HEK293T (cell line): ENCODE measurements around the gene DNAJB4.
"Not testable (repeated sequence)": the region's sequence is repeated elsewhere in the genome, so short reads cannot be mapped to it uniquely, and the experiment has no call there.

Source experiments
- CTCF ChIA-PET: fragments of 350-600 bp; formaldehyde crosslinking; extraction: SDS; loops from one replicate; lab custom pipeline; 2021; ENCODE audit warnings: antibody characterized with exemption, inconsistent platforms; lab: Yijun Ruan, JAX
- POLR2A ChIA-PET: fragments of 350-600 bp; formaldehyde crosslinking; extraction: SDS; loops from one replicate; lab custom pipeline; 2020; ENCODE audit warnings: antibody characterized with exemption, inconsistent platforms; lab: Yijun Ruan, JAX
- DNase-seq: peaks from one replicate; pipeline ENCODE4 v3.0.0; 2012; ENCODE audit warnings: mixed read lengths; ENCODE audit errors: extremely low spot score
- ARNT ChIP-seq: fragments of 450-650 bp; IDR thresholded peaks from 2 replicates; pipeline ENCODE4 v1.6.1; 2017; ENCODE audit warnings: mild to moderate bottlenecking
- BHLHE40 ChIP-seq: fragments of 450-650 bp; IDR thresholded peaks from 2 replicates; pipeline ENCODE4 v1.6.1; 2016; ENCODE audit warnings: mild to moderate bottlenecking, moderate library complexity, borderline replicate concordance
- CTBP1 ChIP-seq: fragments of 450-650 bp; IDR thresholded peaks from 2 replicates; pipeline ENCODE4 v1.6.1; 2016; ENCODE audit warnings: borderline replicate concordance
- ELF4 ChIP-seq: fragments of 450-650 bp; IDR thresholded peaks from 2 replicates; pipeline ENCODE4 v1.6.1; 2017; ENCODE audit warnings: antibody characterized with exemption
- FOXA1 ChIP-seq: fragments of 450-650 bp; IDR thresholded peaks from 2 replicates; pipeline ENCODE4 v1.6.1; 2016; ENCODE audit warnings: mild to moderate bottlenecking
- FOXK2 ChIP-seq: fragments of 450-650 bp; IDR thresholded peaks from 2 replicates; pipeline ENCODE4 v1.6.1; 2016; ENCODE audit warnings: mild to moderate bottlenecking
- FOXM1 ChIP-seq: fragments of 450-650 bp; IDR thresholded peaks from 2 replicates; pipeline ENCODE4 v1.6.1; 2017; ENCODE audit warnings: mild to moderate bottlenecking, borderline replicate concordance
- HDGF ChIP-seq: fragments of 450-650 bp; IDR thresholded peaks from 2 replicates; pipeline ENCODE4 v1.6.1; 2017; ENCODE audit warnings: antibody characterized with exemption, borderline replicate concordance
- L3MBTL2 ChIP-seq: fragments of 450-650 bp; conservative IDR thresholded peaks from 2 replicates; pipeline ENCODE4 v1.6.1; 2016; ENCODE audit warnings: mild to moderate bottlenecking
- LEF1 ChIP-seq: fragments of 450-650 bp; IDR thresholded peaks from 2 replicates; pipeline ENCODE4 v1.6.1; 2017; ENCODE audit warnings: mild to moderate bottlenecking, borderline replicate concordance
- NFRKB ChIP-seq: fragments of 450-650 bp; IDR thresholded peaks from 2 replicates; pipeline ENCODE4 v1.6.1; 2016; ENCODE audit warnings: mild to moderate bottlenecking, moderate library complexity
- SP1 ChIP-seq: fragments of 450-650 bp; IDR thresholded peaks from 2 replicates; pipeline ENCODE4 v1.6.1; 2017
- SUZ12 ChIP-seq: fragments of 450-650 bp; IDR thresholded peaks from 2 replicates; pipeline ENCODE4 v1.6.1; 2016; ENCODE audit warnings: mild to moderate bottlenecking
- TARDBP ChIP-seq: fragments of 450-650 bp; IDR thresholded peaks from 2 replicates; pipeline ENCODE4 v1.6.1; 2016
- ZNF384 ChIP-seq: fragments of 450-650 bp; IDR thresholded peaks from 2 replicates; pipeline ENCODE4 v1.6.1; 2016
- TF ChIP-seq, protein P1 (sequence below): fragments of 450-650 bp; IDR thresholded peaks from 2 replicates; pipeline ENCODE4 v1.6.1; 2016

The DNAJB4 gene

DNA sequence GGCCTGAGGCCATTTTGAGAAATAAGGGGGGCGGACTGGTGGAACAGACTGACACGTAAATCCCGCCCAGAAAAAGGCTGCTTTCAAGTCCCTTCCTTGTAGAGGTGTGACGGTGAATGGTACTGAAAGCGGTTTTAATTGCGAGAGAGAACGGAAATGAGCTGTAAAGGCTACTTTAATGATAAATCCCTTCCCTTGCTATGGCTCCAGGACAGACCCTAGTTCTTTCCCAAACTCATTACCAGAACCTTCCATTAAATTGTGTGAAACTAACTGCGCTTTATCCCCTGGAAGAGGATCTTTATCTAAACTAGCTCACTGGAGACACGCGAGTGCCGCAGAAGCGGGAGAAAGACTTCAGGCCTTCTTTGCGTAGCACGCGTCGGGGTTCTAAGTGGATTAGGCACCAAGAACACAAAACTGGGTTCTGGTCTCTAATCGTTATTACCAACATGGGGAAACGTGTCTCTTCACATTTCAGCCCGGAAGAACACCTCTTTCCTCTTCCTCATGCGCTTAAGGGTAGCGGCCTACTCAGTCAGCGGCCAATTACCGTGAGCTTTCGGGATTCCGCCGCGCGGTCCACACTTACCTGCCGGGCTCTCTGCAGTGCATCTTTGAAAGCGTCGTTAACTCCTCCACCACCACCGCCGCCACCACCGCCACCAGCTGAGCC, 26.3 kb upstream of the DNAJB4 start:
- TF ChIP-seq ELF4 (0 out of 2 replicates have a peak, but pooled peaks have one; percentile 4), FOXK2 (no peak; the same call in 1 of the 2 replicates), FOXA1 (no peak), LEF1 (no peak), ZNF384 (no peak), HDGF (no peak), FOXM1 (no peak; the same call in 1 of the 2 replicates)
- TF ChIP-seq, protein P1, sequence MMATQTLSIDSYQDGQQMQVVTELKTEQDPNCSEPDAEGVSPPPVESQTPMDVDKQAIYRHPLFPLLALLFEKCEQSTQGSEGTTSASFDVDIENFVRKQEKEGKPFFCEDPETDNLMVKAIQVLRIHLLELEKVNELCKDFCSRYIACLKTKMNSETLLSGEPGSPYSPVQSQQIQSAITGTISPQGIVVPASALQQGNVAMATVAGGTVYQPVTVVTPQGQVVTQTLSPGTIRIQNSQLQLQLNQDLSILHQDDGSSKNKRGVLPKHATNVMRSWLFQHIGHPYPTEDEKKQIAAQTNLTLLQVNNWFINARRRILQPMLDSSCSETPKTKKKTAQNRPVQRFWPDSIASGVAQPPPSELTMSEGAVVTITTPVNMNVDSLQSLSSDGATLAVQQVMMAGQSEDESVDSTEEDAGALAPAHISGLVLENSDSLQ = peak; percentile 89
- ChIA-PET POLR2A (interaction anchor here (0.6 to 4.8 kb wide), 28 partner anchors 10 to 222 kb away, joined by 3 to 83 read pairs (median 4); partner anchors contain the start of genes DNAJB4 and NEXN), CTCF (interaction anchor here (0.8 to 1.4 kb wide), 4 partner anchors 12 to 136 kb away, joined by 3 read pairs; no protein-coding TSS in a partner anchor)
- DNase-seq = peak; percentile 79

DNA sequence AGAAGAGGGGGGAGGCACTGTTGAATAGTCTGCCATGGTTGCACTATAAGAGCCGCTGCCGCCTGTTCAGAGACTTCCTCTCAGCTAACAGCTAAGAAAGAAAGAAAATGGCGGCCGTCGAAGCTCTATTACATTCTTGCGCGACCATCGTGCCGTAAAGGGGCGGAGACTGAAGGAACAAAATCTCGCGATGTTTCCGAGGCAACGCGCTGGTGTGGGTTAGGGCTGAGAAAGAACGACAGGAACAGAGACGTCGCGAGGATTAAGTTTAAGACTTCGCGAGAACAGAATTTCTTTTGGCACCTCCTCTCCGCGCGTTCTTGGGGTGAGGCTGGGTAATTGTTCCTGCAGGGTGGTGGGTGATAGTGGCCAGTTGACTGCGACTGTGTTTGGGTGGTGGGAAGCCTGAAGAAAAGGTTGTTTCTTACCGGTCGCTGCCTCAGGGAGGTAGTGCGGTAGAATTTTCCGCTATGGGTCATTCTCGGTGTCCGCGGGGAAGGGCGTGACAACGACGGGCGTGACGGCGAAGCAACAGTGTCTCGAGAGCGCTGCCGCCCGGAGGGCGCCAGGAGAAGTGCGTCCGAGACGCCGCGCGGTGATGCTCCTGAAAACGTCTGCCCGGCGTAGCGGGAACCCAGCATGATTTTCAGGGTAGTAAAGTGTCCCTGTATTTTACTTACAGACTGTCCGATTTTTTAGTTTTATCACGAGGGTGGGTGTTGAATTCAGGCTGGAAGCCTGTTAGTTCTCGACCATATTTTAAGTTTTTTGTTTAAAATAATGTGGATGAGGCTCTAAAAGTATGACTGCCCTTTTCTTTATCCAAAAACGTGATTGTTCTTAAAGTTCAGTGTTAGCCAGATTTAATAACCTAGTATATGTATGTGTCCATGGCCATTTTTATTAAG, 25.5 kb upstream of the DNAJB4 start, which contains the start of gene FUBP1:
Gene FUBP1, minus strand, starts transcription at position 104 of the 908 bp plus-strand sequence. Its CDS starts 68 bp downstream, at position 36.
- ChIA-PET POLR2A (interaction anchor here (0.6 to 4.8 kb wide), 28 partner anchors 9 to 222 kb away, joined by 3 to 83 read pairs (median 4); partner anchors contain the start of genes DNAJB4 and NEXN), CTCF (interaction anchor here (1.0 to 1.4 kb wide), 3 partner anchors 11 to 135 kb away, joined by 3 read pairs; no protein-coding TSS in a partner anchor)
- peak; percentile 97 for DNase-seq
- TF ChIP-seq FOXA1 (no peak), FOXM1 (no peak), L3MBTL2 (peak; percentile 84), HDGF (no peak), NFRKB (peak; percentile 93; the same call in 1 of the 2 replicates), TARDBP (0 out of 2 replicates have a peak, but pooled peaks have one; percentile 27), BHLHE40 (no peak), ELF4 (peak; percentile 53; the same call in 1 of the 2 replicates), FOXK2 (no peak), SUZ12 (no peak), LEF1 (no peak), ARNT (no peak), ZNF384 (no peak), SP1 (peak; percentile 82; the same call in 1 of the 2 replicates), CTBP1 (peak; percentile 22; the same call in 1 of the 2 replicates)
- TF ChIP-seq, protein P1 = peak; percentile 12

DNA sequence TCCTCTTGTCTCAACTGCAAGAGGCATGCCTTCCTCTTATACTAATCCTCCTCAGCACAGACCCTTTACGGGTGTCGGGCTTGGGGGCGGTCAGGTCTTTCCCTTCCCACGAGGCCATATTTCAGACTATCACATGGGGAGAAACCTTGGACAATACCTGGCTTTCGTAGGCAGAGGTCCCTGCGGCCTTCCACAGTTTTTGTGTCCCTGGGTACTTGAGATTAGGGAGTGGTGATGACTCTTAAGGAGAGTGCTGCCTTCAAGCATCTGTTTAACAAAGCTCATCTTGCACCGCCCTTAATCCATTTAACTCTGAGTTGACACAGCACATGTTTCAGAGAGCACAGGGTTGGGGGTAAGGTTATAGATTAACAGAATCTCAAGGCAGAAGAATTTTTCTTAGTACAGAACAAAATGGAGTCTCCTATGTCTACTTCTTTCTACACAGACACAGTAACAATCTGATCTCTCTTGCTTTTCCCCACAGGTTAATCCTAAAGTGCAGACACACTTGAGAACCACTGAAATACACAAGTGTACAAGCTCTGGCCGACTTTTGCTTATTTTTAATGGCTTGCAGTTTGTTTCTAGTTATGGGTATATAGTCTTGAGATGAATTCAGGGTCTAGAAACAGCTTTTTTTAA, 21.3 kb upstream of the DNAJB4 start:
- CTCF ChIA-PET, DNase-seq, POLR2A ChIA-PET: not testable (repeated sequence)

DNA sequence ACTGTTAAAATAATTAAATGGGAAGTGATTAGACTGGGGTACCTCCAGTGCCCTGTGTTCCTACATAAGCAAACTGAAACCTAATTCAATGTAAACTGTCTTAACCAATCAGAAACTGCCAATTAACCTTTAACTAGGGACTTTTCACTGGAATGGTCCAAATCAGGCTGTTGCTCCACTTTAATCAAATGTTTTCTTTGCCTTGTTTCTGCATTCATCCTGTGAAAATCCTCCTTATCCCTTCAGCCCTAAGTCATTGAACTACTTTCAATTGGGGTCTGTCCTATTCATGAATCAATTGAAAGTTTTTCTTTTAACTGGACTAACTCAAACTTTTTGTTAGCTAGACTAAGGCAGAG, 20.8 kb upstream of the DNAJB4 start:
- ChIA-PET CTCF (no interaction called here), POLR2A (no interaction called here)
- DNase-seq = no peak
- no peak for TF ChIP-seq ZNF384
- TF ChIP-seq LEF1 = no peak
- no peak for TF ChIP-seq L3MBTL2
- TF ChIP-seq FOXM1 = no peak
- TF ChIP-seq NFRKB = no peak
- TF ChIP-seq ARNT = no peak
- TF ChIP-seq, protein P1 = no peak
- TF ChIP-seq ELF4 = no peak
- TF ChIP-seq FOXK2 = no peak
- no peak for TF ChIP-seq CTBP1
- no peak for TF ChIP-seq SP1
- TF ChIP-seq BHLHE40 = no peak
- TF ChIP-seq SUZ12 = no peak
- TF ChIP-seq HDGF = no peak

DNA sequence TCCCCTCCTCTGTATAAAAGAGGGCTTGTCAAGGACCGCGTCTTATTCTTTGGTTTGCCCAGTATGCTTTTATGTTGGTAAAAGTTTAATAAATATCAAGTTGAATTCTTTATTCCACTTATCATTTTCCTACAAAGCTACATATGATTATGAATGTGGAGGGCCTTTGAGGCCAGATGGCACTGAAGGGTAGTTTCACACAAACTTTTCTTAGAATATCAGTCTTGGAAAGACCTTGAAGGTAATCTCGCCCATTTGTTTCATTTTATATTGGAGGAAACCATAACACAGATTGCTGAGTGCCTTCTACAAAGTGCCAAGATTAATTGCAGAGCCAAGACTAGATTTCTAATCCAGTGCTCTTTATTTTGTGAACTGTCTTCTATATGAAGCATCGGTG, 20.1 kb upstream of the DNAJB4 start:
- DNase-seq = no peak
- no peak for TF ChIP-seq LEF1
- CTCF ChIA-PET = no interaction called here
- POLR2A ChIA-PET = no interaction called here
